Stimulated activated CD4-positive, alpha-beta T cell treated with anti-CD3 and anti-CD28 coated beads, TNF-alpha, amount 100 ng/mL, for 48 hours (primary cell): Measurements from ENCODE around the gene RAMACL.

ENCODE experiments used
- DNase-seq, 3 donors: peaks; one replicate each; pipeline ENCODE4 v3.0.0-alpha.2; 2020; ENCODE audit warnings: low read depth in 3 of 3

RAMACL gene

GRCh38 chr6:166618251-166618650 is 31.8 kb upstream of the RAMACL start:
- DNase-seq: no peak

- no peak for DNase-seq
Measured at GRCh38 chr6:166617359-166617758, 30.9 kb upstream of the RAMACL start.

- DNase-seq: no peak
Measured at GRCh38 chr6:166616261-166617238, 30.1 kb upstream of the RAMACL start.

- no peak for DNase-seq
Measured at GRCh38 chr6:166615059-166615770, 28.7 kb upstream of the RAMACL start.

- DNase-seq: no peak
Measured at GRCh38 chr6:166614589-166614988, 28.1 kb upstream of the RAMACL start.

GRCh38 chr6:166614171-166614583 is 27.7 kb upstream of the RAMACL start:
- DNase-seq: no peak

GRCh38 chr6:166613027-166613426 is 26.5 kb upstream of the RAMACL start:
- DNase-seq: no peak

GRCh38 chr6:166612471-166612881 is 26.0 kb upstream of the RAMACL start:
- no peak for DNase-seq

- no peak for DNase-seq
Measured at GRCh38 chr6:166611631-166612030, 25.2 kb upstream of the RAMACL start.

GRCh38 chr6:166610069-166610468 is 23.6 kb upstream of the RAMACL start:
- no peak for DNase-seq

GRCh38 chr6:166608774-166609173 is 22.3 kb upstream of the RAMACL start:
- no peak for DNase-seq

GRCh38 chr6:166605752-166606151 is 19.3 kb upstream of the RAMACL start:
- no peak for DNase-seq

- no peak for DNase-seq
Measured at GRCh38 chr6:166604911-166605310, 18.4 kb upstream of the RAMACL start.

GRCh38 chr6:166604328-166604727 is 17.9 kb upstream of the RAMACL start:
- no peak for DNase-seq

GRCh38 chr6:166603043-166603690 is 16.7 kb upstream of the RAMACL start:
- DNase-seq: no peak

- no peak for DNase-seq
Measured at GRCh38 chr6:166601956-166602355, 15.5 kb upstream of the RAMACL start.

- DNase-seq: no peak
Measured at GRCh38 chr6:166600931-166601330, 14.5 kb upstream of the RAMACL start.

- DNase-seq: no peak
Measured at GRCh38 chr6:166599205-166599604, 12.7 kb upstream of the RAMACL start.

- no peak for DNase-seq
Measured at GRCh38 chr6:166598441-166599138, 12.1 kb upstream of the RAMACL start.

- DNase-seq: no peak
Measured at GRCh38 chr6:166597711-166598440, 11.4 kb upstream of the RAMACL start.
